Panc1 (cell line): ENCODE results near the gene HACD3. TPM values are rescaled to one million over a fixed set of nuclear protein-coding genes. Genes with fewer than 3 reads are reported as not detected.

Source experiments
- ATAC-seq: fragments of 200-7000 bp; cut with Tn5 transposase; 2 replicates; pipeline ENCODE4 v1.9.1; 2020; ENCODE audit warnings: mild to moderate bottlenecking, moderate library complexity
- BruUV-seq: library from RNA; stranded (reverse); fragments of 400-500 nt; replicated peaks from 2 replicates; lab custom pipeline; 2021; lab: Mats Ljungman, UMichigan
- CTCF ChIA-PET: fragments of 300-600 bp; sonication (Branson Sonifier 250); formaldehyde crosslinking; loops from one replicate; lab custom pipeline; 2022; ENCODE audit warnings: antibody characterized with exemption; lab: Charles Lee
- POLR2A ChIA-PET: fragments of 300-600 bp; sonication (Branson Sonifier 250); formaldehyde crosslinking; loops from one replicate; lab custom pipeline; 2022; ENCODE audit warnings: antibody characterized with exemption; lab: Charles Lee
- DNase-seq: peaks from one replicate; pipeline ENCODE4 v3.0.0-alpha.2; 2010; ENCODE audit warnings: low read depth, low spot score
- H3K27ac ChIP-seq: 2 replicates; pipeline ENCODE4 v1.5.1; 2011; ENCODE audit warnings: mild to moderate bottlenecking, low read length, inconsistent platforms
- H3K27me3 ChIP-seq: fragments of 200-500 bp; sonication (Bioruptor generic); 2 replicates; pipeline ENCODE4 v1.6.0; 2014; ENCODE audit warnings: low read length, inconsistent platforms; ENCODE audit not compliant: control insufficient read depth, insufficient read depth
- H3K36me3 ChIP-seq: fragments of 200-500 bp; sonication (Bioruptor generic); 2 replicates; pipeline ENCODE4 v1.5.1; 2014; ENCODE audit warnings: inconsistent platforms, mild to moderate bottlenecking, low read length, moderate library complexity; ENCODE audit not compliant: control insufficient read depth, insufficient read depth
- H3K4me1 ChIP-seq: 2 replicates; pipeline ENCODE4 v1.5.1; 2011; ENCODE audit warnings: inconsistent platforms, mild to moderate bottlenecking, low read length, moderate library complexity; ENCODE audit not compliant: control insufficient read depth, insufficient read depth
- H3K4me3 ChIP-seq, 2 experiments: 2 replicates each; pipeline ENCODE4 v1.5.1; 2011 to 2012; ENCODE audit warnings: low read depth in 2 of 2, low read length in 2 of 2, mild to moderate bottlenecking in 2 of 2, inconsistent platforms in 1 of 2, moderate library complexity in 1 of 2
- H3K9me3 ChIP-seq: fragments of 200-500 bp; sonication (Bioruptor generic); 2 replicates; pipeline ENCODE4 v1.5.1; 2014; ENCODE audit warnings: low read depth, mild to moderate bottlenecking, inconsistent platforms, low read length, moderate library complexity; ENCODE audit not compliant: control insufficient read depth, insufficient read depth
- POLR2AphosphoS5 ChIP-seq: IDR thresholded peaks from 2 replicates; pipeline ENCODE4 v1.6.1; 2012; ENCODE audit warnings: mild to moderate bottlenecking, low read depth, low read length, moderate library complexity
- SIN3A ChIP-seq: IDR thresholded peaks from 2 replicates; pipeline ENCODE4 v1.6.1; 2012; ENCODE audit warnings: low read depth, mild to moderate bottlenecking, low read length, moderate library complexity, borderline replicate concordance; ENCODE audit not compliant: insufficient read depth
- TCF7L2 ChIP-seq: IDR thresholded peaks from 2 replicates; pipeline ENCODE4 v1.6.1; 2011; ENCODE audit warnings: mild to moderate bottlenecking, low read depth, low read length, inconsistent platforms
- in situ Hi-C: cut with HindIII; loops from 2 replicates; pipeline ENCODE4 v1.10.0; 2016; ENCODE audit warnings: low sequenced_read_pairs, low pct_unique_long_range_greater_than_20kb
- intact Hi-C: fragments of 100-400 bp; cut with micrococcal nuclease; formaldehyde crosslinking; loops from one replicate; pipeline ENCODE4 v1.10.0; 2022; ENCODE audit not compliant: unreplicated experiment
- total RNA-seq: library from RNA; stranded (reverse); gene quantifications from one replicate; pipeline ENCODE4 v1.2.1, GENCODE V29; 2021; ENCODE audit not compliant: unreplicated experiment
- TF ChIP-seq, protein P1 (sequence below): fragments of 450-650 bp; IDR thresholded peaks from 2 replicates; pipeline ENCODE4 v1.5.1; 2017; ENCODE audit warnings: mild to moderate bottlenecking
- TF ChIP-seq, protein P2 (sequence below), 2 experiments: IDR thresholded peaks; 2 replicates each; pipeline ENCODE4 v1.6.1; 2011 to 2012; ENCODE audit warnings: low read depth in 2 of 2, control low read depth in 1 of 2, low read length in 1 of 2, mild to moderate bottlenecking in 1 of 2, moderate library complexity in 1 of 2; ENCODE audit not compliant: insufficient read depth in 1 of 2

HACD3 gene
- total RNA-seq, 1 experiment from 2014 or later, result 83.2 TPM

DNA sequence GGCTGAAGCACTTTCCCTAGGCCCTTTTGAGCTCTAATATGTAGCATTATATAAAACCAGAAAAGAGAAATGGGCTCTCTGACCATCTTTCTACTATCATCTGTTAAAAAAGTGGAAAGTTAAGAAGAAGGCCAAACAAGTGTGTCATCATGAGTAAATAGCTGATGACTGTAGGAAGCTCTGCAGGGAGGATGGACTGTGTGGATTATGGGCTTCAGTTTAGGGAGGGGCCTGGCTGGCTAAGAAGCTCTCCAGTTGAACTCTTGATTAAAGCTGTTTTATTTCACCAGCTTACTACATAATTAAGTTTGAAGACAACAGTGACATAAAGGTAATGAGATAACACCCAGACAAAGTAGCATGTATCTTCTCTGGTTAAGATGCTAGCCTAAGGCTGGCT, 50.0 kb downstream of the HACD3 start:
- Histone ChIP-seq H3K4me1 (peaks cover 9% of the 10 kb centered on the region; the same call in 1 of the 2 replicates), H3K36me3 (peaks cover 11% of the 10 kb centered on the region), H3K27ac (no peak overlapping the region), H3K9me3 (no peaks in the 10 kb centered on the region), H3K4me3 (no peak overlapping the region), H3K27me3 (no peaks in the 10 kb centered on the region)
- BruUV-seq, result no TSS peak
- TF ChIP-seq, protein P1, sequence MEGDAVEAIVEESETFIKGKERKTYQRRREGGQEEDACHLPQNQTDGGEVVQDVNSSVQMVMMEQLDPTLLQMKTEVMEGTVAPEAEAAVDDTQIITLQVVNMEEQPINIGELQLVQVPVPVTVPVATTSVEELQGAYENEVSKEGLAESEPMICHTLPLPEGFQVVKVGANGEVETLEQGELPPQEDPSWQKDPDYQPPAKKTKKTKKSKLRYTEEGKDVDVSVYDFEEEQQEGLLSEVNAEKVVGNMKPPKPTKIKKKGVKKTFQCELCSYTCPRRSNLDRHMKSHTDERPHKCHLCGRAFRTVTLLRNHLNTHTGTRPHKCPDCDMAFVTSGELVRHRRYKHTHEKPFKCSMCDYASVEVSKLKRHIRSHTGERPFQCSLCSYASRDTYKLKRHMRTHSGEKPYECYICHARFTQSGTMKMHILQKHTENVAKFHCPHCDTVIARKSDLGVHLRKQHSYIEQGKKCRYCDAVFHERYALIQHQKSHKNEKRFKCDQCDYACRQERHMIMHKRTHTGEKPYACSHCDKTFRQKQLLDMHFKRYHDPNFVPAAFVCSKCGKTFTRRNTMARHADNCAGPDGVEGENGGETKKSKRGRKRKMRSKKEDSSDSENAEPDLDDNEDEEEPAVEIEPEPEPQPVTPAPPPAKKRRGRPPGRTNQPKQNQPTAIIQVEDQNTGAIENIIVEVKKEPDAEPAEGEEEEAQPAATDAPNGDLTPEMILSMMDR, result no peak
- no peak for TF ChIP-seq POLR2AphosphoS5
- no peak for TF ChIP-seq SIN3A
- TF ChIP-seq TCF7L2, result no peak
- TF ChIP-seq, protein P2, sequence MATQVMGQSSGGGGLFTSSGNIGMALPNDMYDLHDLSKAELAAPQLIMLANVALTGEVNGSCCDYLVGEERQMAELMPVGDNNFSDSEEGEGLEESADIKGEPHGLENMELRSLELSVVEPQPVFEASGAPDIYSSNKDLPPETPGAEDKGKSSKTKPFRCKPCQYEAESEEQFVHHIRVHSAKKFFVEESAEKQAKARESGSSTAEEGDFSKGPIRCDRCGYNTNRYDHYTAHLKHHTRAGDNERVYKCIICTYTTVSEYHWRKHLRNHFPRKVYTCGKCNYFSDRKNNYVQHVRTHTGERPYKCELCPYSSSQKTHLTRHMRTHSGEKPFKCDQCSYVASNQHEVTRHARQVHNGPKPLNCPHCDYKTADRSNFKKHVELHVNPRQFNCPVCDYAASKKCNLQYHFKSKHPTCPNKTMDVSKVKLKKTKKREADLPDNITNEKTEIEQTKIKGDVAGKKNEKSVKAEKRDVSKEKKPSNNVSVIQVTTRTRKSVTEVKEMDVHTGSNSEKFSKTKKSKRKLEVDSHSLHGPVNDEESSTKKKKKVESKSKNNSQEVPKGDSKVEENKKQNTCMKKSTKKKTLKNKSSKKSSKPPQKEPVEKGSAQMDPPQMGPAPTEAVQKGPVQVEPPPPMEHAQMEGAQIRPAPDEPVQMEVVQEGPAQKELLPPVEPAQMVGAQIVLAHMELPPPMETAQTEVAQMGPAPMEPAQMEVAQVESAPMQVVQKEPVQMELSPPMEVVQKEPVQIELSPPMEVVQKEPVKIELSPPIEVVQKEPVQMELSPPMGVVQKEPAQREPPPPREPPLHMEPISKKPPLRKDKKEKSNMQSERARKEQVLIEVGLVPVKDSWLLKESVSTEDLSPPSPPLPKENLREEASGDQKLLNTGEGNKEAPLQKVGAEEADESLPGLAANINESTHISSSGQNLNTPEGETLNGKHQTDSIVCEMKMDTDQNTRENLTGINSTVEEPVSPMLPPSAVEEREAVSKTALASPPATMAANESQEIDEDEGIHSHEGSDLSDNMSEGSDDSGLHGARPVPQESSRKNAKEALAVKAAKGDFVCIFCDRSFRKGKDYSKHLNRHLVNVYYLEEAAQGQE (IDR thresholded peaks at IDR 0.05; ENCODE audit: insufficient read depth in 1 of 2, low read depth in 2 of 2, low read length in 1 of 2), result no peak
- in situ Hi-C loops, result no loop called here
- ChIA-PET POLR2A (interaction anchor here (0.5 kb wide), 1 partner anchor 72 kb away, joined by 3 read pairs; no protein-coding TSS in a partner anchor), CTCF (no interaction called here)
- peak; percentile 13 for DNase-seq
- intact Hi-C loops, result no loop called here
- peak; percentile 72; the same call in 1 of the 2 replicates for ATAC-seq

DNA sequence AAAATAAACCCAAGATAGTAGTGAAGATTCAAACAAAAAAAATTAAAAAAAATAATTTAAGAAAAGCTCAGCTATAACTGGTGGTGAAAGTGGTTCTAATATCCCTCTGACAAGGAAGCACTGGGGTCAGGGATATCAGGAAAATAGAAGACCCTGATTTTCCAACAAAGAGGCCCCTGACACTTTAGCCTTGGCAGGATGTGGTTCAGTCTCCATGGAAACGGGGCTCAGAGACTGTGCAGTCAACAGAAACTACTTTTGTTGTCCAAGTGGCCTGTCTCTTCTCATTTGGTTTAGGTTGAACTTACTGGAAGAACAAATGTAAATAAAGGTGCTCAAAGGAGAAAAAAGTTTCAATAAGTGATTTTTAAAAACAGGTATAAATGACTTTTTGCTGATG, 53.4 kb downstream of the HACD3 start:
- intact Hi-C loops (no loop called here), in situ Hi-C loops (no loop called here)
- no TSS peak for BruUV-seq
- no peak for ATAC-seq
- H3K27ac ChIP-seq, result no peak overlapping the region
- ChIA-PET CTCF (no interaction called here), POLR2A (no interaction called here)
- H3K9me3 ChIP-seq, result no peaks in the 10 kb centered on the region
- peaks cover 9% of the 10 kb centered on the region; the same call in 1 of the 2 replicates for H3K4me1 ChIP-seq
- no peak for DNase-seq
- no peaks in the 10 kb centered on the region for H3K27me3 ChIP-seq
- peaks cover 13% of the 10 kb centered on the region for H3K36me3 ChIP-seq
- no peak for TF ChIP-seq TCF7L2
- TF ChIP-seq SIN3A, result no peak
- TF ChIP-seq, protein P2 (IDR thresholded peaks at IDR 0.05; ENCODE audit: insufficient read depth in 1 of 2, low read depth in 2 of 2, low read length in 1 of 2), result no peak
- TF ChIP-seq, protein P1, result no peak
- TF ChIP-seq POLR2AphosphoS5, result no peak
- H3K4me3 ChIP-seq, result no peak overlapping the region
